OCI-LY7 (cell line): Measurements from ENCODE around the gene LRIG1. TPM values are rescaled to one million over a fixed set of nuclear protein-coding genes. Genes with fewer than 3 reads are reported as not detected.

Experiments used
- BruUV-seq: library from RNA; stranded (reverse); fragments of 400-500 nt; replicated peaks from 2 replicates; lab custom pipeline; 2021; lab: Mats Ljungman, UMichigan
- CTCF ChIA-PET: fragments of 300-600 bp; sonication (Branson Sonifier 250); formaldehyde crosslinking; loops from one replicate; lab custom pipeline; 2022; ENCODE audit warnings: antibody characterized with exemption; ENCODE audit not compliant: unreplicated experiment; lab: Charles Lee
- POLR2A ChIA-PET: fragments of 300-600 bp; sonication (Branson Sonifier 250); formaldehyde crosslinking; loops from one replicate; lab custom pipeline; 2022; ENCODE audit warnings: antibody characterized with exemption; lab: Charles Lee
- DNase-seq: peaks from one replicate; pipeline ENCODE4 v3.0.0-alpha.2; 2015; ENCODE audit warnings: low spot score
- H2AFZ ChIP-seq: fragments of 200-600 bp; sonication (generic), shearing (Covaris generic); 2 replicates; pipeline ENCODE4 v1.6.1; 2014; ENCODE audit warnings: mild to moderate bottlenecking, antibody characterized with exemption, low read length, moderate library complexity
- H3K27ac ChIP-seq: fragments of 200-600 bp; sonication (generic); 2 replicates; pipeline ENCODE4 v1.5.1; 2014; ENCODE audit warnings: mixed run types, low read depth, mild to moderate bottlenecking, moderate library complexity, low read length, inconsistent platforms; ENCODE audit not compliant: poor library complexity, severe bottlenecking
- H3K36me3 ChIP-seq: fragments of 200-600 bp; sonication (generic); 2 replicates; pipeline ENCODE4 v1.6.1; 2014; ENCODE audit warnings: mild to moderate bottlenecking, antibody characterized with exemption, low read length, moderate library complexity, mixed read lengths; ENCODE audit not compliant: insufficient read depth
- H3K4me1 ChIP-seq: fragments of 200-600 bp; sonication (generic); 2 replicates; pipeline ENCODE4 v1.5.1; 2014; ENCODE audit warnings: mild to moderate bottlenecking, low read length; ENCODE audit not compliant: insufficient read depth, poor library complexity, severe bottlenecking
- H3K4me2 ChIP-seq: fragments of 200-600 bp; sonication (generic); 2 replicates; pipeline ENCODE4 v1.6.1; 2014; ENCODE audit warnings: mild to moderate bottlenecking, low read length
- H3K4me3 ChIP-seq: fragments of 200-600 bp; sonication (generic); 2 replicates; pipeline ENCODE4 v1.5.1; 2014; ENCODE audit warnings: mild to moderate bottlenecking, low read depth, low read length; ENCODE audit not compliant: poor library complexity, severe bottlenecking
- H3K79me2 ChIP-seq: fragments of 200-600 bp; sonication (generic); 2 replicates; pipeline ENCODE4 v1.6.1; 2016; ENCODE audit warnings: low read depth, mild to moderate bottlenecking, low read length, moderate library complexity, mixed read lengths; ENCODE audit not compliant: insufficient read depth
- H3K9me2 ChIP-seq: fragments of 200-600 bp; sonication (generic); 2 replicates; pipeline ENCODE4 v1.6.1; 2016; ENCODE audit warnings: mild to moderate bottlenecking, low read length, mixed read lengths; ENCODE audit not compliant: insufficient read depth
- H3K9me3 ChIP-seq: fragments of 200-600 bp; sonication (generic); 2 replicates; pipeline ENCODE4 v1.6.1; 2014; ENCODE audit warnings: mild to moderate bottlenecking, mixed run types, low read length, mixed read lengths
- H4K20me1 ChIP-seq: fragments of 200-600 bp; sonication (generic); 2 replicates; pipeline ENCODE4 v1.6.1; 2014; ENCODE audit warnings: mild to moderate bottlenecking, antibody characterized with exemption, low read length, moderate library complexity, mixed read lengths; ENCODE audit not compliant: insufficient read depth
- EZH2phosphoT487 ChIP-seq: fragments of 200-600 bp; sonication (generic); IDR thresholded peaks from 2 replicates; pipeline ENCODE4 v1.6.1; 2018; ENCODE audit warnings: low read depth, borderline replicate concordance, mild to moderate bottlenecking, mixed run types, antibody characterized with exemption, low read length, moderate library complexity, mixed read lengths
- intact Hi-C: fragments of 100-400 bp; cut with micrococcal nuclease; formaldehyde crosslinking; loops from one replicate; pipeline ENCODE4 v1.10.0; 2022; ENCODE audit not compliant: unreplicated experiment
- total RNA-seq, 2 experiments: library from RNA; depleted of rRNA in 1 of 2; stranded (reverse); fragments of >200 nt in 1 of 2; shearing (Covaris generic) in 1 of 2; gene quantifications; 2 replicates each; pipeline ENCODE4 v1.2.3, GENCODE V29; 2014 to 2022
- TF ChIP-seq, protein P1 (sequence below): fragments of 200-600 bp; sonication (generic); conservative IDR thresholded peaks from 2 replicates; pipeline ENCODE4 v1.5.1; 2014; ENCODE audit warnings: mild to moderate bottlenecking, antibody characterized with exemption, low read length, moderate library complexity, mixed read lengths

LRIG1 gene
- total RNA-seq, 2 experiments from 2014 or later = 84.2 to 115 TPM

DNA sequence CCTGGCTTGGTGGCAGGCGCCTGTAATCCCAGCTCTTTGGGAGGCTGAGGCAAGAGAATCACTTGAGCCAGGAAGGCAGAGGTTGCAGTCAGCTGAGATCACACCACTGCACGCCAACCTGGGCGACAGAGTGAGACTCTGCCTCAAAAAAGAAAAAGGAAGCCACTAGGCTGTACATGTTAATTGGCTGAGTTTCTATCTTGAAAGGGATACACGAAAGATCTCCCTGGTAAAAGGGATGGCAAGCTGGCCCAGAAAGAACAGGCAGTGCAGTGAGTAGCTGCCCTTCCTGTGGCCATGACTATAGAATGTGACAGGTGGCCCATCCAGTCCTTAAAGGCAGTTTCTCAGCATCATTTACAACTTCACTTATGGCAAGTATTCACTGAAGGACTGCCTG is 12.3 kb downstream of the LRIG1 start:
- peaks cover 41% of the 10 kb centered on the region for H3K36me3 ChIP-seq
- peaks cover 30% of the 10 kb centered on the region; the same call in 1 of the 2 replicates for H4K20me1 ChIP-seq
- peak; percentile 68 for DNase-seq
- peak overlapping the region; percentile 28 for H3K4me3 ChIP-seq
- peak overlapping the region; percentile 97 for H3K27ac ChIP-seq
- peaks cover 99% of the 10 kb centered on the region for H3K4me1 ChIP-seq
- TF ChIP-seq, protein P1, sequence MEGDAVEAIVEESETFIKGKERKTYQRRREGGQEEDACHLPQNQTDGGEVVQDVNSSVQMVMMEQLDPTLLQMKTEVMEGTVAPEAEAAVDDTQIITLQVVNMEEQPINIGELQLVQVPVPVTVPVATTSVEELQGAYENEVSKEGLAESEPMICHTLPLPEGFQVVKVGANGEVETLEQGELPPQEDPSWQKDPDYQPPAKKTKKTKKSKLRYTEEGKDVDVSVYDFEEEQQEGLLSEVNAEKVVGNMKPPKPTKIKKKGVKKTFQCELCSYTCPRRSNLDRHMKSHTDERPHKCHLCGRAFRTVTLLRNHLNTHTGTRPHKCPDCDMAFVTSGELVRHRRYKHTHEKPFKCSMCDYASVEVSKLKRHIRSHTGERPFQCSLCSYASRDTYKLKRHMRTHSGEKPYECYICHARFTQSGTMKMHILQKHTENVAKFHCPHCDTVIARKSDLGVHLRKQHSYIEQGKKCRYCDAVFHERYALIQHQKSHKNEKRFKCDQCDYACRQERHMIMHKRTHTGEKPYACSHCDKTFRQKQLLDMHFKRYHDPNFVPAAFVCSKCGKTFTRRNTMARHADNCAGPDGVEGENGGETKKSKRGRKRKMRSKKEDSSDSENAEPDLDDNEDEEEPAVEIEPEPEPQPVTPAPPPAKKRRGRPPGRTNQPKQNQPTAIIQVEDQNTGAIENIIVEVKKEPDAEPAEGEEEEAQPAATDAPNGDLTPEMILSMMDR = no peak
- no peak for TF ChIP-seq EZH2phosphoT487
- peaks cover 4% of the 10 kb centered on the region; the same call in 1 of the 2 replicates for H3K9me3 ChIP-seq
- H3K9me2 ChIP-seq = no peaks in the 10 kb centered on the region
- no TSS peak for BruUV-seq
- no peak overlapping the region for H2AFZ ChIP-seq
- ChIA-PET POLR2A (interaction anchor here (0.7 to 3.3 kb wide), 4 partner anchors 10 to 80 kb away, joined by 3 to 10 read pairs (median 4); no protein-coding TSS in a partner anchor), CTCF (no interaction called here)
- H3K79me2 ChIP-seq = peaks cover 100% of the 10 kb centered on the region
- intact Hi-C loops = no loop called here
- H3K4me2 ChIP-seq = peak overlapping the region; percentile 92

DNA sequence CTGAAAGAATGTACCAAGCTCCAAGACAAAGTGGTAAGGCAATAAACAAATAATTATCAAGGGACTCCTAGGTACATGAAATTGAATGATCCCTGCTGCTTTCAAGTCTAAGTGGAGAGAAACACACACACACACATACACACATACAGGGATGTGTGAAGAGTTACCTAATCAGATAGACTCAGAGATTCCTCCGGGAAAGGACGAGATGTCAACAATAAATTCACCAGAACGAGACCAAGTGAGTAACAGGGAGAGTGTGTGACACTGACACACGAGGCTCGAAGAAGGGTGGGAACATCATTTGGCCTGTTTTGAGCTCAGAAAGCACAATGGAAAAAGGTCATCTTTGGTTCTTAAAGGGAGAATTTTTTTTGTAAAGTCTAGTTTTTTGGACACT is 13.4 kb downstream of the LRIG1 start:
- TF ChIP-seq, protein P1 = no peak
- no peak for TF ChIP-seq EZH2phosphoT487
- H4K20me1 ChIP-seq = peaks cover 39% of the 10 kb centered on the region
- peaks cover 100% of the 10 kb centered on the region for H3K79me2 ChIP-seq
- H2AFZ ChIP-seq = no peak overlapping the region
- H3K36me3 ChIP-seq = peaks cover 41% of the 10 kb centered on the region
- POLR2A ChIA-PET = interaction anchor here (0.9 to 3.3 kb wide), 4 partner anchors 8 to 20 kb away, joined by 3 to 32 read pairs (median 9); no protein-coding TSS in a partner anchor
- BruUV-seq = no TSS peak
- no peak for DNase-seq
- peak overlapping the region; percentile 92 for H3K4me2 ChIP-seq
- no peak overlapping the region for H3K27ac ChIP-seq
- no peak overlapping the region for H3K4me3 ChIP-seq
- peaks cover 4% of the 10 kb centered on the region; the same call in 1 of the 2 replicates for H3K9me3 ChIP-seq
- intact Hi-C loops = no loop called here
- CTCF ChIA-PET = interaction anchor here (0.6 kb wide), 1 partner anchor 110 kb away, joined by 4 read pairs; no protein-coding TSS in a partner anchor
- H3K9me2 ChIP-seq = no peaks in the 10 kb centered on the region
- peaks cover 99% of the 10 kb centered on the region for H3K4me1 ChIP-seq

DNA sequence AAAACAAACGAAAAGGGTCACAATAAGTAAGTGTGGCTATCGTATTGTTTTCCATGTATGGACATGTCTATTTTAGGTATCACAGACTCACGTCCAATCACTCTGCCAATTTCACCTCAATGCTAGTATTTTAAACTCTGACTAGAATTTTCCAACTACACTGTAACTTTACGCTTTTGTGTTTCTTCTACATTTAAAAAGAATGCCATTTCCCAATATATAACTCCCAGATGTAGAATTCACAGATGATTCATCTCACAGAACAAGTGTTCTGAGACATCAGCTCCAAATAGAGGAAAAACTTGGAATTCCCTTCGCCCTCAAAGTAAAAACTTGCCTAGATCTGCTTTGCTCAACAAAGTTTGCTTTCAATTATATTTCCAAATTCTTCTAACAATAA is 14.2 kb downstream of the LRIG1 start:
- no peaks in the 10 kb centered on the region for H3K9me2 ChIP-seq
- H2AFZ ChIP-seq = no peak overlapping the region
- peaks cover 99% of the 10 kb centered on the region for H3K4me1 ChIP-seq
- peak overlapping the region; percentile 92 for H3K4me2 ChIP-seq
- H3K9me3 ChIP-seq = peaks cover 4% of the 10 kb centered on the region; the same call in 1 of the 2 replicates
- intact Hi-C loops = no loop called here
- ChIA-PET POLR2A (interaction anchor here (2.4 to 3.3 kb wide), 3 partner anchors 9 to 17 kb away, joined by 8 to 32 read pairs (median 10); no protein-coding TSS in a partner anchor), CTCF (interaction anchor here (0.6 kb wide), 1 partner anchor 109 kb away, joined by 4 read pairs; no protein-coding TSS in a partner anchor)
- peaks cover 100% of the 10 kb centered on the region for H3K79me2 ChIP-seq
- BruUV-seq = no TSS peak
- H4K20me1 ChIP-seq = peaks cover 47% of the 10 kb centered on the region
- no peak overlapping the region for H3K4me3 ChIP-seq
- TF ChIP-seq, protein P1 = no peak
- no peak for TF ChIP-seq EZH2phosphoT487
- DNase-seq = no peak
- peaks cover 48% of the 10 kb centered on the region for H3K36me3 ChIP-seq
- H3K27ac ChIP-seq = peak overlapping the region; percentile 26
